AG09309 (cell line): Measurements from ENCODE around the gene LRMDA.

Experiments
- DNase-seq: peaks from one replicate; pipeline ENCODE4 v3.0.0-alpha.2; 2010; ENCODE audit warnings: low read depth
- H3K4me3 ChIP-seq: 2 replicates; pipeline ENCODE4 v1.5.1; 2011; ENCODE audit warnings: mild to moderate bottlenecking, low read depth, low read length, moderate library complexity; ENCODE audit not compliant: control insufficient read depth
- TF ChIP-seq, protein P1 (sequence below): IDR thresholded peaks from 2 replicates; pipeline ENCODE4 v1.5.1; 2011; ENCODE audit warnings: mild to moderate bottlenecking, low read depth, low read length, inconsistent platforms; ENCODE audit not compliant: insufficient read depth, control insufficient read depth; ENCODE audit errors: missing control alignments

Gene LRMDA

DNA sequence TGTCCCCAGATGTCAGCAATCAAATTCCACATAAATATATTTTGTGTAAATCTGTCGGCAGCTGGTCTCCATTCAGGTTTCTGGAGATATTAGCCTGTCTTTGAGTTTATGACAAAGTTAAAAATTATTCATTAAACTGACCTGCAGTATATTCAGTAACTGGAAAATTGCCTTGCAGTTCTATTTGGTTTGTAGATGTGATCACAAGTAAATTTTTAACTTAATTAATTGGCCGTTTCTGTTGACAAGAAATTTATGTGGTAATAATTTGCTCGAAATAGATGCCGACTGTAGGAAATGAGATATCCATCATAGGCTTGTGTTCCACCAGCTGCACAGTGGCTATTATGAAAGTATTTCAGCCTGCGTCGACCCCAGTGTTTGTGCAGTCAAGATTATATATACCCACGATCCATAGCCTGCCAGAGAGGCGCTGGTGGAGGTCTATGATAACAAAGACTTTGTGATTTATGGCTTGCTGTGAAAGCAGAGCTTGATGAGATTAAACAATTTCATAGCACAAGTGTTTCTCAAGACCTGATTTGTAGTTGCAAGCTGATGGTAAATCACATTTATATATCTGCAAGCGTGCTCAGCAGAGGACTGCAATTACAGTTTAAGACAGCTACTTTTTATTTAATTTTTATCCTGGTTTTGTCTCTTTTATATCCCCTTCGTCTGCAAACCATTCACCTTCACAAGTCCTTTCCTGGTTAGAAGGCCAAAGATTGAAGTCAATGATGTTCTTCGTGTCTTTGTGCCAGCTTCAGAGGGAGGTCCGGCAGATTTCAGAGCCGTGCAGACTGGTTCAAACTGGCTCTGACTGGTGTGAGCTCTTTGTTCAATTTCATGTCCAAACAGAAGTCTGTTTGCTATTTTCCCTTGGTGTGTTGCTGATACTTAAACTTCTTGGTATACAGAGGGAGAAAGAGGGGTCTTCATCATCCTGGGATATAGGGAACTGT, 850.9 kb downstream of the LRMDA start:
- H3K4me3 ChIP-seq, result no peak overlapping the region
- no peak for DNase-seq
- TF ChIP-seq, protein P1, sequence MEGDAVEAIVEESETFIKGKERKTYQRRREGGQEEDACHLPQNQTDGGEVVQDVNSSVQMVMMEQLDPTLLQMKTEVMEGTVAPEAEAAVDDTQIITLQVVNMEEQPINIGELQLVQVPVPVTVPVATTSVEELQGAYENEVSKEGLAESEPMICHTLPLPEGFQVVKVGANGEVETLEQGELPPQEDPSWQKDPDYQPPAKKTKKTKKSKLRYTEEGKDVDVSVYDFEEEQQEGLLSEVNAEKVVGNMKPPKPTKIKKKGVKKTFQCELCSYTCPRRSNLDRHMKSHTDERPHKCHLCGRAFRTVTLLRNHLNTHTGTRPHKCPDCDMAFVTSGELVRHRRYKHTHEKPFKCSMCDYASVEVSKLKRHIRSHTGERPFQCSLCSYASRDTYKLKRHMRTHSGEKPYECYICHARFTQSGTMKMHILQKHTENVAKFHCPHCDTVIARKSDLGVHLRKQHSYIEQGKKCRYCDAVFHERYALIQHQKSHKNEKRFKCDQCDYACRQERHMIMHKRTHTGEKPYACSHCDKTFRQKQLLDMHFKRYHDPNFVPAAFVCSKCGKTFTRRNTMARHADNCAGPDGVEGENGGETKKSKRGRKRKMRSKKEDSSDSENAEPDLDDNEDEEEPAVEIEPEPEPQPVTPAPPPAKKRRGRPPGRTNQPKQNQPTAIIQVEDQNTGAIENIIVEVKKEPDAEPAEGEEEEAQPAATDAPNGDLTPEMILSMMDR, result no peak

DNA sequence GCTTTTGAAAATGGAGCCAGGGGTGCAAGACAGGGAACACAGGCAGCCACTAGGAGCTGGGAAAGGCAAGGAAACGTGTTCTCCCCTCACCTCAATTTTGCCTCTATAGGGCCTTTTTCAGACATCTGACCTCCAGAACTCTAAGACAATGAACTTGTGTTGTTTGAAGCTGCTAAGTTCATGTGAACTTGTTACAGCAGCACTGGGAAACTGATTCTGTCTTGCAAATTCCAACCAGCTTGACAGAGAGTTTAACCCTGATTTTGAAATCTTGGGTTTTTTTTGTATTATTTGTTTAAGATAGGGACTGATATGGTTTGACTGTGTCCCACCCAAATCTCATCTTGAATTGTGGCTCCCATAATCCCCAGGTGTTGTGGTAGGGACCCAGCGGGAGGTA, 852.9 kb downstream of the LRMDA start:
- H3K4me3 ChIP-seq, result no peak overlapping the region
- TF ChIP-seq, protein P1, result no peak
- DNase-seq, result no peak

DNA sequence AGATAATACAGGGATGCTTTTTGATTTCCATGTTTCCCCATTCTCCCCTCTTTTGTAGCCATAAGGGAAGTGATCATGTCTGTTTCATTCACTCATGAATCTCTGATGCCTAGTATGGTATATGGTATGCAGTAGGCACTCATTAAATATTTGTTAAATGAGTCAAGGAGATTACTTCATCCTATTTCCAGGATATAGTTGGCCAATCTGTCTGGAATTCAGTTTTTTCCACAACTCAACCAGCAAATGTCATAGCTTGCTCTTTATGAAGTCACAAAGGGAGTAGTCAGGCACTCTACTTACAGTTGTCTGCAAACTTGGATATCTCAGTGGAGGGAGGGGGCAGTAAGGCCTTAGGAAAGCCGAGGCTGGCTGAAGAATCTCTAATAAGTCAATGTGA, 853.6 kb downstream of the LRMDA start:
- no peak overlapping the region for H3K4me3 ChIP-seq
- TF ChIP-seq, protein P1, result no peak
- DNase-seq, result peak; percentile 67

DNA sequence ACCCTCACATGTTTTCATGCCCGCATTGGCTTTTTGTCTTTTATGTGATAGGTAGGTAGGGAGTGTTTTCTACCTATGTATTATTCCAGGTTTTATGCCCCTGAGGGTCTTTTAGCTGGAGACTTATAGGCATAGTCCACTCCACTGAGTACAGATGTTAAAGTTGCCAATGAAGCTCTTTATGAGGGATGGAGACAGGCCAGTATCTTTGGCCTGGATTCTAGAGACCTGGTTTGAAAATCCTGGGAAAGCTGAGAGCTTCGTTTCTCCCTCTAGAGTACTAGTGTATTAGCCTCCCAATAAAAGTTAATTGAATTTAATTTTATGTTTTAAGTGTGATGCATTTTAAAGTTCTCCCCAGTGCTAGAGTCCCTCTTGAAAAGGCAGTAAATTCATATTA, 854.1 kb downstream of the LRMDA start:
- TF ChIP-seq, protein P1, result no peak
- no peak overlapping the region for H3K4me3 ChIP-seq
- no peak for DNase-seq

DNA sequence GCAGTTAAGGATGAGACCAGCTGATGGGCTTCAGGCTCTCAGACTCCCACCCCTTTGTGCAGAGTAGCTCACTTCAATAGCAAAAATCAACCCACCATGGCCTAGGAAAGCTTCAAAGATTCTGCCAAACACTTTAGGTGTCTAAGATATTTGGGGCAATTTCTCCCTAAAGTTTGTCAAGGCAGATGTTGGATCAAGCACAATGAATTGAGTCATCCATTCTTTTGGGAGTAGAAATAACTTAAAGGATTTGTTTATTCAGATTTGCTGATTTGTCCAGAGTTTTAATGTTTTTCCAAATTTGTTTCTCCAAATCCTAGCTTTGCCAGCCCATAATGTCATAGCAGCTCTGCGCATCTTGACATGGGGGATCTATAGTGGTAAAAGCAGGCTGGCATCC, 855.1 kb downstream of the LRMDA start:
- DNase-seq, result no peak

DNA sequence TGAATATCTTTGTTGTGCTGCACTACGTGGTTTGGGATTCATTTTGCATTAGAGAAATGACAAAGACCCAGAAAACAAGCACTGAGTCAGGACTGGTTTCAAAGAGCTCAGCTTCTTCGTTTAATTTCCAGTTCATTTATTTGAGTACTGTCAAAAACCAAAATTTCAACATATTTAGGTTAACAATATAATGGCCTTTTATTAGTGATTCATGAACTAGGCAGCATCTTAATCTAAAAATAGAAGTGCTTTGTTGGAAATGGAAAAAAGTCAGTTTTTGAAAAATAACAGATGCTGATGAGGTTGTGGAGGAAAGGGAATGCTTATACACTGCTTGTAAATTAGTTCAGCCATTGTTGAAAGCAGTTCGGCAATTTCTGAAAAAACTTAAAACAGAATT, 856.4 kb downstream of the LRMDA start:
- H3K4me3 ChIP-seq, result no peak overlapping the region
- TF ChIP-seq, protein P1, result no peak
- DNase-seq, result no peak

More for the DNA sequence above, 855.1 kb downstream of the LRMDA start:
- H3K4me3 ChIP-seq, result no peak overlapping the region
- TF ChIP-seq, protein P1, result no peak

DNA sequence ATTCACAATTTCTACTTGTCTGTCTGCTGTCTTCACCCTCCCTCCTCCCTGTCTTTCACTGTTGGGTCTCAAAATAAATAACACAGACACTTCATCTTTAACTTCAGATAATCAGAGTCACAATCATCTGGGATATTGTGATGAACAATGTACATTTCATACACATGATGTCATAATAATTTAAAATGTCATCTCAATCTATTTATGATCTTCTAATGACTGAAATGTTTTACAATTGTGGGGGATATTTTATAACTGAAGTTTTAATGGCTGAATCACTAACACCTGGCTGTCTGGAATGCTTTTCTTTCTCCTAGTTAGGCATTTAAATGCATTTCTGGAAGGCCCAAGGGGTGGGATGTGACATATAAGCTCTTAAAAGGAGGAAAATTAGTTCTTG, 859.8 kb downstream of the LRMDA start:
- TF ChIP-seq, protein P1, result no peak
- H3K4me3 ChIP-seq, result no peak overlapping the region
- DNase-seq, result no peak
